BLaER1 (cell line): ENCODE data around the gene CLDN15.
"Not testable (repeated sequence)": the region's sequence is repeated elsewhere in the genome, so short reads cannot be mapped to it uniquely, and the experiment has no call there.

Experiments used
- H3K27ac ChIP-seq: shearing (Covaris generic); formaldehyde crosslinking; 2 replicates; pipeline ENCODE4 v1.8.1; 2022
- H3K27me3 ChIP-seq: shearing (Covaris generic); formaldehyde crosslinking; 2 replicates; pipeline ENCODE4 v1.8.1; 2022
- H3K36me3 ChIP-seq: shearing (Covaris generic); formaldehyde crosslinking; 2 replicates; pipeline ENCODE4 v1.8.1; 2022
- H3K4me1 ChIP-seq: shearing (Covaris generic); formaldehyde crosslinking; 2 replicates; pipeline ENCODE4 v1.8.1; 2022
- H3K4me2 ChIP-seq: shearing (Covaris generic); formaldehyde crosslinking; 2 replicates; pipeline ENCODE4 v1.8.1; 2022
- H3K4me3 ChIP-seq: shearing (Covaris generic); formaldehyde crosslinking; 2 replicates; pipeline ENCODE4 v1.8.1; 2022
- H3K9ac ChIP-seq: shearing (Covaris generic); formaldehyde crosslinking; 2 replicates; pipeline ENCODE4 v1.8.1; 2022
- H3K9me3 ChIP-seq: shearing (Covaris generic); formaldehyde crosslinking; 2 replicates; pipeline ENCODE4 v1.8.1; 2022
- H4K20me1 ChIP-seq: shearing (Covaris generic); formaldehyde crosslinking; 2 replicates; pipeline ENCODE4 v1.8.1; 2022
- Cebpa-rat ChIP-seq: shearing (Covaris generic); IDR thresholded peaks from 2 replicates; pipeline ENCODE4 v1.8.1; 2022

The CLDN15 gene

DNA sequence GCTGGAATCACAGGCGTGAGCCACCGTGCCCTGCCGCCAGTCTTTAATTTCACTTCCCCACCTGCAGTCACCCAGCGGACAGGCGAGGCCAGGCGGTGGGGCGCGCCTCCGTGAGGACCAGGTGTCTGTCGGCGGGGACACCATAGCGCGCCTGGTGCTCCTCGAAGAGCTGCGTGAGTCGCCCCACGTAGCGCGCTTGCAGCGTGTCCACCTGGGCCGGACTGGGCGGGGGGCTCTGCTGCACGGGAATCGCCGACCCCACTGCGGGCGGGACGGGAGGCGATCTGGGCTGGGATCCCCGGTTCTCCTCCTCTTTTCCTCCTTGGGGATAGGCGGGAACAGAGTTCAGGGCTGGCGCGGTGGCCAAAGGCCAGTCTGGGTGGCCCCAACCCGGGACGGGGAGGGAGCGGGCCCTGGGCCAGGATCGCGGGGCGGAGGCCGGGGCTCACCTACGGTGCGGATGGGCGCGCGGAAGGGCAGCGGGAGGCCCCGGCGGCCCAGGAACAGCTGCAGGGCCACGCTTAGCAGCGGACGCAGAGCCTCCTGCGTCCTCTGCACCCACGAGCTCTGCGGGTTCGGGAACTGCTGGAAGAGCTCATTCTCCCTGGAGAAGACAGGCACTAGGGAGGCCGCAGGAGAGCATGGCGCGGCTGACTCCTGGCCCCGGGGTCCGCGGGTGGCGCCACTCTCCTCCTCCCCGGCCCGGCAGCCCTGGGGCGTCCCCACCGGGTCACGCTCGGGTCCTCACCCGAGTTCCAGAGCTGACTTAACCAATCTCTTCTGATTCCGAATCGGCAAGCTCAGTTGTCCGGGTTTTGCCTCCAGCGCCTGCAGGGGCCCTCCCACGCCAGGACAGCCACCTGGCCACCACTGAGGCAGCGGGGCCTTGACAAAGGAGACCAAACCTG is 35.7 kb downstream of the CLDN15 start:
- Histone ChIP-seq H3K27me3 (peaks cover 43% of the 10 kb centered on the region), H3K9me3 (no peaks in the 10 kb centered on the region), H3K36me3 (peaks cover 13% of the 10 kb centered on the region; the same call in 1 of the 2 replicates), H3K27ac (no peak overlapping the region), H3K4me2 (no peak overlapping the region), H3K4me1 (peaks cover 36% of the 10 kb centered on the region), H4K20me1 (no peaks in the 10 kb centered on the region), H3K9ac (no peak overlapping the region), H3K4me3 (no peak overlapping the region)
- no peak for TF ChIP-seq Cebpa-rat

DNA sequence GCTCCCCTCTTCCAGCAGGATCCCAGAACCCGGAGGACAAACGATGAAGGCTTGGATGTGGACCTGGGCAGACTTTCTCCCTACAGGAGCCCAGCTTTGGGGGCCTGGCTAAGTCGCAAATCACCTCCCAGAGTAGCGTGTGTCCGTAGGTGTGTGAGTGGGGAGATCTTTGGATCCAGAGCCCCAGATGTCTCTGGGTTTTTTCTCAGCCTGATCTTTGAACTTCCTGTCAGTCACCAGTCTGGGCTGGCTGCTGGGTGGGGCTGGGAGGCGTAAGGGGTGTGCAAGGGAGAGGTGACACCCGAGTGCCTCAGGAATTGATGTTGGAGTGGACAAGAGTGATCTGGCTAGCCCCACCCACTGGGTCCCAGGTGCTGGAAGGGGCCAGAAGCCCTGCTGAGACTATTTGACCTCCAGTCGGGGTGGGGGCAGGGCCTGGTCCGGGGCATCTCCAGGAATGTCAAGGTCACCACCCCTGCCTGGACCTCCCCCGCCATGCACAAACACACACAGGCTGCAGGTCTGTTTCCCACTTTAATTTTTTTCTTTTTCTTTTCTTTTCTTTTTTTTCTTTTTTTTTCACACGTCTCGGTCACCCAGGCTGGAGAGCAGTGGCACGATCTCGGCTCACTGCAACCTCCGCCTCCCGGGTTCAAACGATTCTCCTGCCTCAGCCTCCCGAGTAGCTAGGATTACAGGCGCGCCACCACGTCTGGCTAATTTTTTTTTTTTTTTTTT is 36.6 kb downstream of the CLDN15 start, which contains the start of gene MOGAT3:
Gene MOGAT3, minus strand, starts transcription at position 175 of the 738 bp plus-strand sequence. CDS start 182 bp downstream, outside the sequence.
- Histone ChIP-seq H3K4me2 (no peak within 1 kb of the TSS), H3K27ac (no peak within 1 kb of the TSS), H3K27me3 (peaks cover 43% of the 10 kb centered on the region), H3K9ac (no peak within 1 kb of the TSS), H3K4me1 (peaks cover 31% of the 10 kb centered on the region), H3K36me3 (peaks cover 5% of the 10 kb centered on the region; the same call in 1 of the 2 replicates), H3K9me3 (no peaks in the 10 kb centered on the region), H4K20me1 (no peaks in the 10 kb centered on the region), H3K4me3 (no peak within 1 kb of the TSS)
- no peak for TF ChIP-seq Cebpa-rat

- H3K27me3 ChIP-seq, result peaks cover 43% of the 10 kb centered on the region
- no peak for TF ChIP-seq Cebpa-rat
- H3K4me1 ChIP-seq, result peaks cover 26% of the 10 kb centered on the region
- H3K36me3 ChIP-seq, result no peaks in the 10 kb centered on the region
- no peak overlapping the region for H3K27ac ChIP-seq
- H3K4me2 ChIP-seq, result no peak overlapping the region
- no peaks in the 10 kb centered on the region for H4K20me1 ChIP-seq
- no peak overlapping the region for H3K9ac ChIP-seq
- no peaks in the 10 kb centered on the region for H3K9me3 ChIP-seq
- no peak overlapping the region for H3K4me3 ChIP-seq
Observed at GRCh38 chr7:101200504-101200861, 37.1 kb downstream of the CLDN15 start.

DNA sequence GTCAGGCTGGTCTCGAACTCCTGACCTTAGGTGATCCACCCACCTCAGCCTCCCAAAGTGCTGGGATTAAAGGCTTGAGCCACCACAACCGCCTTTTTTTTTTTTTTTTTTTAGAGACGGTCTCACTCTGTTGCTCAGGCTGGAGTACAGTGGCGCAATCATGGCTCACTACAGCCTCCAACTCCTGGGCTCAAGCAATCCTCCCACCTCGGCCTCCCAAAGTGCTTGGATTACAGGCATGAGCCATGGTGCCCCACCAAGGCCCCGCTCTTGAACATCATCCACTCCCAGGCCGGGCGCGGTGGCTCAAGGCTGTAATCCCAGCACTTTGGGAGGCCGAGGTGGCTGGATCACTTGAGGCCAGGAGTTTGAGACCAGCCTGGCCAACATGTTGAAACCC is 38.1 kb downstream of the CLDN15 start:
- not testable (repeated sequence) for H3K27ac ChIP-seq, H3K36me3 ChIP-seq, H3K9me3 ChIP-seq, H3K4me2 ChIP-seq, H3K9ac ChIP-seq, H4K20me1 ChIP-seq, H3K4me3 ChIP-seq
- Histone ChIP-seq H3K27me3 (peaks cover 43% of the 10 kb centered on the region), H3K4me1 (peaks cover 25% of the 10 kb centered on the region)

DNA sequence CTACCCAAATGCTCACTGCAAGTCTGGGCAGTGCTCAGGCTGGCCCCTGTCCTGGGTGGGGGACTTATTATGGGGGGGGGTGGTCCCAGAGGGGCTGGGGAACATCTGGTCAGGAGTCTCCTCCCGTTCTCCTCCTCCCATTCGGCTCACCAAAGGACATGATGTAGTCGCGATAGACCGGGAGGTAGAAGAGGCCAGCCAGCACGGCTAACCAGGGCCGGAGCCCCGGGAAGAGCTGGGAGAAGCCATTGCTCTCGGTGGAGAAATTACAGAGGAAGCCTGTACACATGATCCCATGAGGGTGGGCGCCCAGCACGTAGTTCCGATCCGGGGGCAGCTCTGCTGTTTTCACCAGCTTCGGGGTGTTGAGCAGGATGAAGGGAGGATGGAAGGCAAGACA is 39.1 kb downstream of the CLDN15 start:
- Histone ChIP-seq H3K27me3 (peaks cover 38% of the 10 kb centered on the region), H4K20me1 (no peaks in the 10 kb centered on the region), H3K9ac (no peak overlapping the region), H3K36me3 (no peaks in the 10 kb centered on the region), H3K27ac (no peak overlapping the region), H3K4me2 (no peak overlapping the region), H3K4me3 (no peak overlapping the region), H3K9me3 (no peaks in the 10 kb centered on the region), H3K4me1 (peaks cover 15% of the 10 kb centered on the region)
- no peak for TF ChIP-seq Cebpa-rat

DNA sequence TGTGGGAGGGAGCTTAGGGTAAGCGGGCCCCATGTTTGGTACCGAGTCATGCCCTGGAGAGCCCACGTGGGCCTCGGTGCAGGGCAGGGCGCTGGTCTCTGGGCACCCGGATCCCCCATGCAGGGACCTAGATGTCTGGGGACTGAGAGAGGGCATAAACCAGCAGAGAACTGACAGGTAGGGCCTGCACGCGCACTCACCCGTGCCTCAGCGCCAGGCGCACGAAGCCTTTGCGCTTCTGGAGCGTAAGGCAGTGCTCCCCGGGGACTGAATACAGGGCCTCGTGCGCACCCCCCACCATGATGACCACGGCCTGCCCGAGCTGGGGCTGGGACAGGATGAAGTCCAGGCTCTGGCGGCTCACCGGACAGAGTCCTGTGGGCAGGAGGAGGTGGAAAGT is 39.6 kb downstream of the CLDN15 start:
- no peak for TF ChIP-seq Cebpa-rat

GRCh38 chr7:101195884-101196283 is 41.7 kb downstream of the CLDN15 start:
- Histone ChIP-seq H4K20me1 (no peaks in the 10 kb centered on the region), H3K4me1 (0 out of 2 replicates have a peak, but pooled peaks cover 6% of the 10 kb centered on the region), H3K4me3 (no peak overlapping the region), H3K36me3 (no peaks in the 10 kb centered on the region), H3K9me3 (no peaks in the 10 kb centered on the region), H3K9ac (no peak overlapping the region), H3K27me3 (peaks cover 12% of the 10 kb centered on the region), H3K4me2 (no peak overlapping the region), H3K27ac (no peak overlapping the region)
- TF ChIP-seq Cebpa-rat, result no peak

More for the DNA sequence above, 39.6 kb downstream of the CLDN15 start:
- Histone ChIP-seq H3K4me2 (peak overlapping the region; percentile 39), H3K9me3 (no peaks in the 10 kb centered on the region), H3K36me3 (no peaks in the 10 kb centered on the region), H3K27ac (no peak overlapping the region), H4K20me1 (no peaks in the 10 kb centered on the region), H3K4me1 (peaks cover 10% of the 10 kb centered on the region), H3K9ac (no peak overlapping the region), H3K27me3 (peaks cover 34% of the 10 kb centered on the region), H3K4me3 (no peak overlapping the region)

DNA sequence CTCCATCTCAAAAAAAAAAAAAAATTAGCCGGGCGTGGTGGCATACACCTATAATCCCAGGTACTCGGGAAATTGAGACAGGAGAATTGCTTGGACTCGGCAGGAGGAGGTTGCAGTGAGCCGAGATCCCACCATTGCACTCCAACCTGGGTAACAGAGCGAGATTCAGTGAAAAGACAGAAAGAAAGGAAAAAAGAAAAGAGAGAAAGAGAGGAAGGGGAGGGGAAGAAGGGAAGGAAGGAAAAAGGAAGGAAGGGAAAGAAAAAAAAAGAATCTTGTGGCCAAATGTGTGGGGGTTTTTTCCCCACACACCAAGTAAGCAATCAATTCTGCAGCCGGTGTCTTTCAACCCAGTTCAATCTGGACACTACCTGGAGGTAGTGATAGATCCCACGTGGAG is 48.5 kb downstream of the CLDN15 start:
- TF ChIP-seq Cebpa-rat, result no peak
- Histone ChIP-seq H3K4me1 (no peaks in the 10 kb centered on the region), H4K20me1 (no peaks in the 10 kb centered on the region), H3K4me2 (no peak overlapping the region), H3K9me3 (no peaks in the 10 kb centered on the region), H3K27me3 (no peaks in the 10 kb centered on the region), H3K27ac (no peak overlapping the region), H3K9ac (no peak overlapping the region), H3K36me3 (no peaks in the 10 kb centered on the region), H3K4me3 (no peak overlapping the region)

- no peak overlapping the region for H3K27ac ChIP-seq
- TF ChIP-seq Cebpa-rat, result no peak
Observed at GRCh38 chr7:101186844-101187428, 50.7 kb downstream of the CLDN15 start.

DNA sequence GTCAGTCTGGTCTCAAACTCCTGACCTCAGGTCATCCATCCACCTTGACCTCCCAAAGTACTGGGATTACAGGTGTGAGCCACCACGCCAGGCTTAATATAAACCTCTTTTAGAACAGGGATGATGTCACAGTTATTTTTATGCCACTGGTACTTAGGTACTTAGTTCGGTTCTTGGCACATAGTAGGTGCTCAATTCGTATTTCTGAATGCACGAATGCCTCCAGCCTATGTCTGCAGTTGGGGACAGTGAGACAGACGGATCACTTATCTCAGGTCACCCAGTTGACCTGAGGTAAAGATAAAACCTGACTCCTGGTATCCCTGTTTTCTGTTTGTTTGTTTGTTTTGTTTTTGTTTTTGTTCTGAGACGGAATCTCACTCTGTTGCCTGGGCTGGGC is 51.4 kb downstream of the CLDN15 start:
- no peaks in the 10 kb centered on the region for H3K4me1 ChIP-seq
- no peak overlapping the region for H3K4me2 ChIP-seq
- no peak for TF ChIP-seq Cebpa-rat
- no peak overlapping the region for H3K27ac ChIP-seq
- H3K9me3 ChIP-seq, result no peaks in the 10 kb centered on the region
- no peak overlapping the region for H3K4me3 ChIP-seq
- H3K27me3 ChIP-seq, result peaks cover 15% of the 10 kb centered on the region
- no peaks in the 10 kb centered on the region for H3K36me3 ChIP-seq
- no peak overlapping the region for H3K9ac ChIP-seq
- no peaks in the 10 kb centered on the region for H4K20me1 ChIP-seq

More at GRCh38 chr7:101186844-101187428, 50.7 kb downstream of the CLDN15 start:
- no peaks in the 10 kb centered on the region for H3K4me1 ChIP-seq
- no peaks in the 10 kb centered on the region for H3K9me3 ChIP-seq
- H3K4me2 ChIP-seq, result no peak overlapping the region
- H3K4me3 ChIP-seq, result no peak overlapping the region
- H4K20me1 ChIP-seq, result no peaks in the 10 kb centered on the region
- H3K9ac ChIP-seq, result no peak overlapping the region
- peaks cover 8% of the 10 kb centered on the region for H3K27me3 ChIP-seq
- H3K36me3 ChIP-seq, result no peaks in the 10 kb centered on the region
